Mammary epithelial cell (primary cell): ENCODE measurements around the gene TSPAN3.

Source experiments
- CTCF ChIP-seq, 2 donors: IDR thresholded peaks in 1 of 2; conservative IDR thresholded peaks in 1 of 2; 2 replicates each; pipeline ENCODE4 v1.5.1; 2011 to 2012; ENCODE audit warnings: inconsistent platforms in 2 of 2, low read length in 2 of 2, mild to moderate bottlenecking in 2 of 2, control low read depth in 1 of 2, low read depth in 1 of 2; ENCODE audit not compliant: insufficient read depth in 1 of 2; ENCODE audit errors: extremely low read depth in 1 of 2
- EZH2 ChIP-seq: IDR thresholded peaks from 2 replicates; pipeline ENCODE4 v1.6.1; 2012; ENCODE audit warnings: low read length, inconsistent platforms, borderline replicate concordance

DNA sequence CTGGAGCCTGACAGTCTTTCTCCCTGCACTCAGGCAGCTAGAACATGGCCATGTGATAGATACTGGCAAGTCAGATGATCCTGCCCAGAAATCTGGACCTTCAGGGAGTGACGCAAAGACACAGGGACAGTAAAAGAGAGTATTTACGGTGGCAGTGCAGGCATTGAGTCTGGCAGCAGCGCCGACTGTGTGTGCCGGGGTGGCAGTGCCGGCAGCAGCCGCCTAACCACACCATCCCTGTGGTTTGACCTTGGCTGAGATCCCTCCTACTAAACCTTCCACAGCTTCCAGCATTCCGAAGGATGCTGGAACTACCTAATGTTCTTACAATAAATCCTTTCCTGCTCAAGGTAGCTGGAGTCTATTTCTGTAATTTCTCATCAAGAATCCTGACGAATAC is 4.6 kb upstream of the TSPAN3 start:
- TF ChIP-seq CTCF (conservative IDR thresholded peaks at IDR 0.05 in 1 of 2, IDR thresholded peaks at IDR 0.05 in 1 of 2; ENCODE audit: extremely low read depth in 1 of 2, insufficient read depth in 1 of 2, low read depth in 1 of 2, low read length in 2 of 2) (peak in 1 of 2 donors; percentile 26), EZH2 (no peak)
